GM21381 (cell line): Measurements from ENCODE around the gene ARMH3.
"Not testable (repeated sequence)": the region's sequence is repeated elsewhere in the genome, so short reads cannot be mapped to it uniquely, and the experiment has no call there.

ENCODE experiments used
- ATAC-seq: cut with Tn5 transposase; IDR thresholded peaks from one replicate; pipeline ENCODE4 v1.9.1; 2021; ENCODE audit warnings: mild to moderate bottlenecking, moderate library complexity; ENCODE audit not compliant: unreplicated experiment

ARMH3 gene

GRCh38 chr10:101993651-101994200, 62.2 kb downstream of the ARMH3 start:
- no peak for ATAC-seq

- no peak for ATAC-seq
These were observed 62.8 kb downstream of the ARMH3 start for GRCh38 chr10:101993221-101993620.

- no peak for ATAC-seq
These were observed 68.8 kb downstream of the ARMH3 start for GRCh38 chr10:101987136-101987535.

GRCh38 chr10:101986624-101986971, 69.4 kb downstream of the ARMH3 start:
- ATAC-seq = no peak

- not testable (repeated sequence) for ATAC-seq
These were observed 75.3 kb downstream of the ARMH3 start for GRCh38 chr10:101980677-101981076.

GRCh38 chr10:101974091-101974971, 81.6 kb downstream of the ARMH3 start:
- no peak for ATAC-seq

GRCh38 chr10:101972761-101973160, 83.2 kb downstream of the ARMH3 start:
- ATAC-seq = no peak

GRCh38 chr10:101969412-101969922, 86.5 kb downstream of the ARMH3 start:
- no peak for ATAC-seq

GRCh38 chr10:101968940-101969321, 87.0 kb downstream of the ARMH3 start:
- no peak for ATAC-seq

- no peak for ATAC-seq
These were observed 87.6 kb downstream of the ARMH3 start for GRCh38 chr10:101968286-101968939.

- ATAC-seq = no peak
These were observed 88.3 kb downstream of the ARMH3 start for GRCh38 chr10:101967713-101968112.

- no peak for ATAC-seq
These were observed 88.9 kb downstream of the ARMH3 start for GRCh38 chr10:101967119-101967518.

- ATAC-seq = no peak
These were observed 90.8 kb downstream of the ARMH3 start for GRCh38 chr10:101965075-101965765.

GRCh38 chr10:101961591-101962498, 94.1 kb downstream of the ARMH3 start:
- ATAC-seq = no peak

GRCh38 chr10:101960879-101961395, 95.0 kb downstream of the ARMH3 start:
- ATAC-seq = no peak

- no peak for ATAC-seq
These were observed 96.5 kb downstream of the ARMH3 start for GRCh38 chr10:101959346-101959916.

GRCh38 chr10:101958691-101959090, 97.3 kb downstream of the ARMH3 start:
- no peak for ATAC-seq

- no peak for ATAC-seq
These were observed 99.1 kb downstream of the ARMH3 start for GRCh38 chr10:101956898-101957297.

- no peak for ATAC-seq
These were observed 99.9 kb downstream of the ARMH3 start for GRCh38 chr10:101956117-101956516.

- ATAC-seq = no peak
These were observed 103.8 kb downstream of the ARMH3 start for GRCh38 chr10:101952191-101952590.
